HG03521 (cell line): Measurements from ENCODE around the gene BUB1.
"Not testable (repeated sequence)": the region's sequence is repeated elsewhere in the genome, so short reads cannot be mapped to it uniquely, and the experiment has no call there.

Source experiments
- ATAC-seq: cut with Tn5 transposase; IDR thresholded peaks from one replicate; pipeline ENCODE4 v1.9.1; 2021; ENCODE audit warnings: mild to moderate bottlenecking, moderate library complexity; ENCODE audit not compliant: unreplicated experiment

Gene BUB1

GRCh38 chr2:110677530-110678456 is at the start of gene BUB1:
Gene BUB1, minus strand, starts transcription at chr2:110678063. Its CDS starts 68 bp downstream, at chr2:110677995.
- ATAC-seq, result peak; percentile 74

GRCh38 chr2:110726285-110726684 is 48.4 kb upstream of the BUB1 start:
- no peak for ATAC-seq

- no peak for ATAC-seq
Observed at GRCh38 chr2:110725859-110726258, 48.0 kb upstream of the BUB1 start.

- no peak for ATAC-seq
Observed at GRCh38 chr2:110725370-110725769, 47.5 kb upstream of the BUB1 start.

- no peak for ATAC-seq
Observed at GRCh38 chr2:110724820-110725219, 47.0 kb upstream of the BUB1 start.

- ATAC-seq, result no peak
Observed at GRCh38 chr2:110720547-110720946, 42.7 kb upstream of the BUB1 start.

GRCh38 chr2:110718990-110719389 is 41.1 kb upstream of the BUB1 start:
- no peak for ATAC-seq

- no peak for ATAC-seq
Observed at GRCh38 chr2:110718382-110718781, 40.5 kb upstream of the BUB1 start.

GRCh38 chr2:110717734-110718133 is 39.9 kb upstream of the BUB1 start:
- no peak for ATAC-seq

GRCh38 chr2:110716959-110717645 is 39.2 kb upstream of the BUB1 start:
- no peak for ATAC-seq

- no peak for ATAC-seq
Observed at GRCh38 chr2:110714452-110715224, 36.8 kb upstream of the BUB1 start.

- ATAC-seq, result no peak
Observed at GRCh38 chr2:110713513-110714362, 35.9 kb upstream of the BUB1 start.

- no peak for ATAC-seq
Observed at GRCh38 chr2:110712737-110713136, 34.9 kb upstream of the BUB1 start.

- no peak for ATAC-seq
Observed at GRCh38 chr2:110708455-110708854, 30.6 kb upstream of the BUB1 start.

- ATAC-seq, result no peak
Observed at GRCh38 chr2:110707386-110707965, 29.6 kb upstream of the BUB1 start.

- no peak for ATAC-seq
Observed at GRCh38 chr2:110702514-110703380, 24.9 kb upstream of the BUB1 start.

- ATAC-seq, result not testable (repeated sequence)
Observed at GRCh38 chr2:110698253-110698652, 20.4 kb upstream of the BUB1 start.

GRCh38 chr2:110695146-110695898 is 17.5 kb upstream of the BUB1 start:
- ATAC-seq, result not testable (repeated sequence)
